COLO668 (cell line): ENCODE results near the gene PTGFRN.
"Not testable (repeated sequence)": the region's sequence is repeated elsewhere in the genome, so short reads cannot be mapped to it uniquely, and the experiment has no call there.

Source experiments
- DNase-seq: peaks from one replicate; lab custom pipeline; 2025; ENCODE audit not compliant: unreplicated experiment; lab: John Stamatoyannopoulos, UW

Gene PTGFRN

GRCh38 chr1:116968724-116969123 is 59.0 kb downstream of the PTGFRN start:
- DNase-seq: no peak

DNA sequence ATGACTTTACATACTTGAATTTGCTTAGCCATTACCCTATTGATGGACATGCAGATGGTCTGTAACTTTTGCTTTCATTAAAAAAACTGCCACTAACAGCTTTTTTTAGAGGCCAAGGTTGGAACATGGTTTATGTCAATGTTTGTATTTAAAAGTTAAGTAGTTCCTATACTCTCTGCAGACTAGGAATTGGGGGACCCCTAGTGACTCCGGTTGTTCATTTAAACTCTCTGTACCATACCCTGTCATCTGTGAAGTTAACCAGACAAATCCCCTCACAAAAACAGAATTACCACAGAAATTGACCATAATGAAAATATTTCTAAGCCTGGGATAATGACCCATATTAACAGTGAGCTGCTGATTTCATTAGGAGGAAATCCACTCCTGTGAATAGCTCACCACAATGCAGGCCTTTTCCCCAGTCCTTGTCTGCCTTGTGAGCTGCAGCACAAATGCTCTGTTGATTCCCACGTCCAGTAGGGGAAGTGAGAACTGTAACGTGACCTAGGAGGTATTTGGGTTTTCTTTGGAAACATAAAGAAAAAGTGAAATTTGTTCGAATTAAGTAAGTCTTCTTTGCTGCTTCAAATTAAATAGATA is 61.6 kb downstream of the PTGFRN start:
- no peak for DNase-seq

- no peak for DNase-seq
These were observed 62.4 kb downstream of the PTGFRN start for GRCh38 chr1:116971965-116972673.

- no peak for DNase-seq
These were observed 62.9 kb downstream of the PTGFRN start for GRCh38 chr1:116972674-116973030.

DNA sequence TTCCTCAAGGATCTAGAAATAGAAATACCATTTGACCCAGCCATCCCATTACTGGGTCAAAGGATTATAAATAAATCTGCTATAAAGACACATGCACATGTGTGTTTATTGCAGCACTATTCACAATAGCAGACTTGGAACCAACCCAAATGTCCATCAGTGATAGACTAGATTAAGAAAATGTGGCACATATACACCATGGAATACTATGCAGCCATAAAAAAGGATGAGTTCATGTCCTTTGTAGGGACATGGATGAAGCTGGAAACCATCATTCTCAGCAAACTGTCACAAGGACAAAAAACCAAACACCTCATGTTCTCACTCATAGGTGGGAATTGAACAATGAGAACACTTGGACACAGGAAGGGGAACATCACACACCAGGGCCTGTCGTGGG is 70.6 kb downstream of the PTGFRN start:
- not testable (repeated sequence) for DNase-seq

- DNase-seq: no peak
These were observed 71.9 kb downstream of the PTGFRN start for GRCh38 chr1:116981521-116982037.

- DNase-seq: peak; percentile 40
These were observed 72.7 kb downstream of the PTGFRN start for GRCh38 chr1:116982319-116983004.

- no peak for DNase-seq
These were observed 73.4 kb downstream of the PTGFRN start for GRCh38 chr1:116983112-116983511.

- DNase-seq: no peak
These were observed 74.0 kb downstream of the PTGFRN start for GRCh38 chr1:116983678-116984077.

DNA sequence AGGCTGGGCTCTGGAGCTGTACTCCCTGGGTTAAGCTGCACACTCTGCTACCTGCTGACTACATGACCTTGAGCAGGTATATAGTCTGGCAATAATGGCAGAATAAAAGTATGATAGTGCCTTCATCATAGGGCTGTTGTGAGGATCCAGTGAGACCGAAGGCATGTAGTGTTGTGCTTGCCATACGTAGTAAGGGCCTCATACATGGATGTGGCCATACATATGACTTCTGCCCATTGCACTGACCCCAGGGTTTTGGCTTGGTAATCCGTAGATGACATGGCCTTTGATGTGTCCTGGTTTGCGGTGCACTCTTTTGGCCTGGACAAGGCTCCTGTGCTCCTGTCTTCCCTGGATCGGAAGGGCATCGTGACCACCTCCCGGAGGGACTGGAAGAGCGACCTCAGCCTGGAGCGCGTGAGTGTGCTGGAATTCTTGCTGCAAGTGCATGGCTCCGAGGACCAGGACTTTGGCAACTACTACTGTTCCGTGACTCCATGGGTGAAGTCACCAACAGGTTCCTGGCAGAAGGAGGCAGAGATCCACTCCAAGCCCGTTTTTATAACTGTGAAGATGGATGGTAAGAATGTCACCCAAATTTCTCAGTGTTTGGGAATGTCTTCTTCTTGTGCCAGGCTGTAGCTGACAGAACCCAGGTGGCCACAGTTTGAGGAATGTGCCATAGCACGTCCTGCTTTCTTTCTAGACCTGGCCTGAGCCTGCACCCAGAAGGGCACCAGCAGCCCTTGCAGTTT is 74.9 kb downstream of the PTGFRN start:
- DNase-seq: no peak

DNA sequence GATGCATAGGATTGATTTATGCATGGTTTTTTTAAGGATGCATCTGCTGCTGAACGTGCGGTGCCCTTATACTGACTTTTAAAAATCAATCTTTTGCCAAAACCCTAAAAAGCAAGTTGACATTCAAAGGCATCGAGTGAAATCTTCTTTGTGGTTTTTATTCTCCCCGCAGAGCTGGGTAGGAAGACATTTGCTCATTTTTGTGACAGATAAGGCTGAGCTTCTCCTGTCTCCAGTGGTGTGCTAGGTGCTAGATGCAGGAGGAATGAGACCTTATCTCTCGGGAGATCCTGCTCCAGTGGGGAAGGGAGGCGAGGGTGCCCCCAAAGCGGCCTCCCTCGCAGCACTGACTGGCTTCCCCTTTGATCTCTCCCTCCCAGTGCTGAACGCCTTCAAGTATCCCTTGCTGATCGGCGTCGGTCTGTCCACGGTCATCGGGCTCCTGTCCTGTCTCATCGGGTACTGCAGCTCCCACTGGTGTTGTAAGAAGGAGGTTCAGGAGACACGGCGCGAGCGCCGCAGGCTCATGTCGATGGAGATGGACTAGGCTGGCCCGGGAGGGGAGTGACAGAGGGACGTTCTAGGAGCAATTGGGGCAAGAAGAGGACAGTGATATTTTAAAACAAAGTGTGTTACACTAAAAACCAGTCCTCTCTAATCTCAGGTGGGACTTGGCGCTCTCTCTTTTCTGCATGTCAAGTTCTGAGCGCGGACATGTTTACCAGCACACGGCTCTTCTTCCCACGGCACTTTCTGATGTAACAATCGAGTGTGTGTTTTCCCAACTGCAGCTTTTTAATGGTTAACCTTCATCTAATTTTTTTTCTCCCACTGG is 76.9 kb downstream of the PTGFRN start:
- DNase-seq: no peak

- no peak for DNase-seq
These were observed 77.5 kb downstream of the PTGFRN start for GRCh38 chr1:116987256-116987555.

DNA sequence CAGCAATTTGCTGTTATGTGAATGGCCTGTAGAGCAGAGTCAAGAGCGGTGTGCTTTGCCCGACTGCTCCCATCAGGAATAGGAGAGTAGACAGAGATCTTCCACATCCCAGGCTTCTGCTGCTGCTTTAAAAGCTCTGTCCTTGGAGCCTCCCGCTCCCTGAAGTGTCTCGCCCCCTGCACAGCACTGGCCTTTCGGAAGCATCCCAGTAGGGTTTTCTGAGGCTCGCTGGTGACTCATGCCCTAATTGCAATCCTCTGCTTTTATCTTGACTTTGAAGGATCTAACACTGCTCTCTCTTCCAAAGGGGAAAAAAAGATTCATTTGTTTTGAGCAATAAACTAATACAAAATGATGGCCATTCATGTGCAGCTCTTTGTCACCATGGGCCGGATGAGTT is 78.5 kb downstream of the PTGFRN start:
- peak; percentile 47 for DNase-seq

- DNase-seq: peak; percentile 74
These were observed 79.2 kb downstream of the PTGFRN start for GRCh38 chr1:116988908-116989307.

DNA sequence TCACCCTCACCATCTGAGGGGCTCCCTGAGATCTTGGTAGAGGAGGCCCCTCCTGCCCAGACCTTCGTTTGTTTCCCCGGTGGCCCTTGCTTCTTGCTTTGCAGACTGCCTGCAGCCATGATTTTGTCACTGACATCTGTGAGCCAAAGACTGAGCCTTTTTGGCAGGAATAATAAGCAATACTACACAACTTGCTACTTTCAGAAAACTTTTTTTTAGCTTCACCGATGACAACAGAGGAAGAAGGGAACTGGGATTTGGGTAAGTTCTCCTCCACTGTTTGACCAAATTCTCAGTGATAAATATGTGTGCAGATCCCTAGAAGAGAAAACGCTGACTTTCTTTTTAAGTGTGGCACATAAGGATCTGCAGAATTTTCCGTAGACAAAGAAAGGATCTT is 80.1 kb downstream of the PTGFRN start:
- no peak for DNase-seq

- no peak for DNase-seq
These were observed 81.0 kb downstream of the PTGFRN start for GRCh38 chr1:116990612-116991151.

- no peak for DNase-seq
These were observed 81.6 kb downstream of the PTGFRN start for GRCh38 chr1:116991171-116991845.

DNA sequence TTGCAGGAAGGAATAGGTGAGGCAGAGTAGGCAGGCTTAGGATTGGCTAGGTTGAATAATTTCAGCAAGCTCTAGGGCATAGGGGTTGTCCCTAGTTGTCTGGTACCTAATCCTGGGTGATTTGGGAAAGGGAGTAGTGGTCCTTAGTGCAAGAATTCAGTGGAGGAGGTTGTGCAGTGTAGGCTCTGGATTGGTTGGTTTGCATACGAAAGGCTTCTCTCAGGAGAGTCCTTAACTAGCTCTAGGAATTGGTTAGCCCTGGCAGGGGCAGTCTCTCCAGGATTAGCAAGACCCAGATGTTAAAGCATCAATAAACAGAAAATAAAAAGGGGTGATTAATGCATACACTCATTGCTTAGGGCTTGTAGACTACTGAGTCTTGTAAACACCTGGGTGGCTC is 82.2 kb downstream of the PTGFRN start:
- no peak for DNase-seq

DNA sequence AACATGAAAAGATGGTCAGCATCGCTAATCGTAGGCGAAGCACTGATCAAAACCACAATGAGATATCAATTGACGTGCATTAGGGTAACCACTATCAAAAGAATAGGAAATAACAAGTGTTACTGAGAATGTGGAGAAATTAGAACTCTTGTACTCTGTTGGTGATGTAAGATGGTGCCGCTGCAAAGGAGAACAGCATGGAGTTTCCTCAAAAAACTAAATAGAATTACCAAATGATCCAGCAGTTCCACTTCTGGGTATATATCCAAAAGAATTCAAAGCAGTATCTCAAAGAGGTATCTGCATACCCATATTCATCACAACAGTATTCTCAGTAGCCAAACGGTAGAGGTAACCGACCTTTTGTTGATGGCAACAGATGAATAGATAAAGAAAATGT is 83.6 kb downstream of the PTGFRN start:
- DNase-seq: no peak

DNA sequence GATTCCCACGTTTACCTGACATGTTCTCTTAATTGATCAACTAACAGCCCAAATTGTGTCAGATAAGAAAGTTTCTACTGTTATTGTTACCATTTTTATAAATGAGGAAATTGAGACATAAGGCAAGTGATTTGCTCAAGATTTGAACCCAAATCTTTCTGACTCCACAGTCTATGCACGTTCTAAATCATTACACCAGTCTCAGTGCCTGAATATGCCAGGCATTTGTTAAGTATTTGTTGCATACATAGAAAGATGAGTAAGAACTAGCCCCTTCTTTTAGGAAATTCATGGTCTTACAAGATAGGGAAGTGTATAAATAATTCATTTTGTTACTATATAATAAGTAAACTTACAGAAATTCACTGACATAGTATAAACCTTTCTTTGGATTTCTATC is 84.7 kb downstream of the PTGFRN start:
- DNase-seq: no peak
